Measurements from ENCODE around the gene TMEM181. TPM values are rescaled to one million over a fixed set of nuclear protein-coding genes. Genes with fewer than 3 reads are reported as not detected.

The TMEM181 gene
- total and polyA plus RNA-seq, 2 of the 13 experiments (the other 11 are each of a cell fraction or from before 2014, with no cell fraction given) = 59.1 to 108 TPM

DNA sequence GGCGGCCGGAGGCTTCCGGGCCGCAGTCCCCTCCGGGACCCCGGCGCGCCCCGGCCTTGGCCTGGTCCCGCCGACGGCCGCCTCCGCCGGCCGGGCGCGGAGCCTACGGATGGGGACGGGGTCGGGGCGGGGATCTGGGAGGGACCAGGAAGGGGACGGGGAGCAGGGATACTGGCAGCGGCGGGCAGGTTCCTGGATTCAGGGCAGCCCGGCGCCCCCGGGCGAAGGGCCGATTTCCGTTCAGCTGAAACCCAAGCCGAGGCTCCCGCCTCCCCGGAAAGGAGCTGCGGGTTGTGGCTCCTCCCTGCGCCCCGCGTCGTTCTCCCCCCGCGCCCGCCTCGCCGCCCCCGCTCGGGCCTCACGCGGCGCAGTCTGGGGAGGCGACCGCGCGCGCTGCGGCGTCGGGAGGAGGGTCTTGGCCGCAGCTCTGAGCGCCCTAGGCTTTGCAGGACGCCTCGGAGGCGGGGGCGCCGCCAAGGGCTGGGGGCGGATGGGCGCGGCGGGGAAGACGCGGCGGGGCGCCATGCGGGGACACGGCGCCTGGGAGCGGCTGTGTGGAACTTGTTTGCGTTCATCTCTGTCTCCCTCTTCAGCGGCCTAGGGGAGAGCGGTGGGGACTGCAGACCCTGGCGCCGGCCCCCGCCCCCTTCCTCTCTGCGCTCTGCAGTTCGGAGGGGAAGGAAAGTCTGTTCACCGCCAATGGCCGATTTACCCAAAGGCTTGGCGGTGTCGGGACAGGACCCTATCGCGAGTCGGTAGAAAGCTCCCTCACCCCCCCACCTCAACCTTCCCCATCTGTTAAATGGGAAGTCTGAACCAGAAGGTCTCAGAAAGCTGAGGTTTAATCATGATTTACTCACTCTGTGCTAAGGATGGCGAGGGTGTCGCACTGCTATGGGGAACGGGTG is 22.7 kb upstream of the TMEM181 start (continued):
- TF ChIP-seq, protein P1, sequence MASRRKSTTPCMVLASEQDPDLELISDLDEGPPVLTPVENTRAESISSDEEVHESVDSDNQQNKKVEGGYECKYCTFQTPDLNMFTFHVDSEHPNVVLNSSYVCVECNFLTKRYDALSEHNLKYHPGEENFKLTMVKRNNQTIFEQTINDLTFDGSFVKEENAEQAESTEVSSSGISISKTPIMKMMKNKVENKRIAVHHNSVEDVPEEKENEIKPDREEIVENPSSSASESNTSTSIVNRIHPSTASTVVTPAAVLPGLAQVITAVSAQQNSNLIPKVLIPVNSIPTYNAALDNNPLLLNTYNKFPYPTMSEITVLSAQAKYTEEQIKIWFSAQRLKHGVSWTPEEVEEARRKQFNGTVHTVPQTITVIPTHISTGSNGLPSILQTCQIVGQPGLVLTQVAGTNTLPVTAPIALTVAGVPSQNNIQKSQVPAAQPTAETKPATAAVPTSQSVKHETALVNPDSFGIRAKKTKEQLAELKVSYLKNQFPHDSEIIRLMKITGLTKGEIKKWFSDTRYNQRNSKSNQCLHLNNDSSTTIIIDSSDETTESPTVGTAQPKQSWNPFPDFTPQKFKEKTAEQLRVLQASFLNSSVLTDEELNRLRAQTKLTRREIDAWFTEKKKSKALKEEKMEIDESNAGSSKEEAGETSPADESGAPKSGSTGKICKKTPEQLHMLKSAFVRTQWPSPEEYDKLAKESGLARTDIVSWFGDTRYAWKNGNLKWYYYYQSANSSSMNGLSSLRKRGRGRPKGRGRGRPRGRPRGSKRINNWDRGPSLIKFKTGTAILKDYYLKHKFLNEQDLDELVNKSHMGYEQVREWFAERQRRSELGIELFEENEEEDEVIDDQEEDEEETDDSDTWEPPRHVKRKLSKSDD (CRISPR knock-in tag; IDR thresholded peaks at IDR 0.05; ENCODE audit: low read depth) = peak; percentile 73; the same call in 1 of the 2 replicates
- TF ChIP-seq ZNF703 (CRISPR knock-in tag; IDR thresholded peaks at IDR 0.05; ENCODE audit: borderline replicate concordance) = 0 out of 2 replicates have a peak, but pooled peaks have one; percentile 10
- TF ChIP-seq ZNF674 (CRISPR knock-in tag; IDR thresholded peaks at IDR 0.05; ENCODE audit: low read depth) = no peak; the same call in 1 of the 2 replicates
- peak; percentile 70 for TF ChIP-seq SALL1 (CRISPR knock-in tag; IDR thresholded peaks at IDR 0.05)
- TF ChIP-seq, protein P2, sequence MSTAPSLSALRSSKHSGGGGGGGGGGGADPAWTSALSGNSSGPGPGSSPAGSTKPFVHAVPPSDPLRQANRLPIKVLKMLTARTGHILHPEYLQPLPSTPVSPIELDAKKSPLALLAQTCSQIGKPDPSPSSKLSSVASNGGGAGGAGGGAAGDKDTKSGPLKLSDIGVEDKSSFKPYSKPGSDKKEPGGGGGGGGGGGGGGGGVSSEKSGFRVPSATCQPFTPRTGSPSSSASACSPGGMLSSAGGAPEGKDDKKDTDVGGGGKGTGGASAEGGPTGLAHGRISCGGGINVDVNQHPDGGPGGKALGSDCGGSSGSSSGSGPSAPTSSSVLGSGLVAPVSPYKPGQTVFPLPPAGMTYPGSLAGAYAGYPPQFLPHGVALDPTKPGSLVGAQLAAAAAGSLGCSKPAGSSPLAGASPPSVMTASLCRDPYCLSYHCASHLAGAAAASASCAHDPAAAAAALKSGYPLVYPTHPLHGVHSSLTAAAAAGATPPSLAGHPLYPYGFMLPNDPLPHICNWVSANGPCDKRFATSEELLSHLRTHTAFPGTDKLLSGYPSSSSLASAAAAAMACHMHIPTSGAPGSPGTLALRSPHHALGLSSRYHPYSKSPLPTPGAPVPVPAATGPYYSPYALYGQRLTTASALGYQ (CRISPR knock-in tag; IDR thresholded peaks at IDR 0.05) = 0 out of 2 replicates have a peak, but pooled peaks have one; percentile 18
- peak; percentile 34; the same call in 1 of the 2 replicates for TF ChIP-seq GABPA (IDR thresholded peaks at IDR 0.05; ENCODE audit: low read depth, low read length)
- peak; percentile 58 for TF ChIP-seq GABPA (CRISPR knock-in tag; IDR thresholded peaks at IDR 0.05; ENCODE audit: low read depth)
- no peak for TF ChIP-seq XRCC5 (optimal IDR thresholded peaks at IDR 0.05; ENCODE audit: low read length)
- TF ChIP-seq, protein P3, sequence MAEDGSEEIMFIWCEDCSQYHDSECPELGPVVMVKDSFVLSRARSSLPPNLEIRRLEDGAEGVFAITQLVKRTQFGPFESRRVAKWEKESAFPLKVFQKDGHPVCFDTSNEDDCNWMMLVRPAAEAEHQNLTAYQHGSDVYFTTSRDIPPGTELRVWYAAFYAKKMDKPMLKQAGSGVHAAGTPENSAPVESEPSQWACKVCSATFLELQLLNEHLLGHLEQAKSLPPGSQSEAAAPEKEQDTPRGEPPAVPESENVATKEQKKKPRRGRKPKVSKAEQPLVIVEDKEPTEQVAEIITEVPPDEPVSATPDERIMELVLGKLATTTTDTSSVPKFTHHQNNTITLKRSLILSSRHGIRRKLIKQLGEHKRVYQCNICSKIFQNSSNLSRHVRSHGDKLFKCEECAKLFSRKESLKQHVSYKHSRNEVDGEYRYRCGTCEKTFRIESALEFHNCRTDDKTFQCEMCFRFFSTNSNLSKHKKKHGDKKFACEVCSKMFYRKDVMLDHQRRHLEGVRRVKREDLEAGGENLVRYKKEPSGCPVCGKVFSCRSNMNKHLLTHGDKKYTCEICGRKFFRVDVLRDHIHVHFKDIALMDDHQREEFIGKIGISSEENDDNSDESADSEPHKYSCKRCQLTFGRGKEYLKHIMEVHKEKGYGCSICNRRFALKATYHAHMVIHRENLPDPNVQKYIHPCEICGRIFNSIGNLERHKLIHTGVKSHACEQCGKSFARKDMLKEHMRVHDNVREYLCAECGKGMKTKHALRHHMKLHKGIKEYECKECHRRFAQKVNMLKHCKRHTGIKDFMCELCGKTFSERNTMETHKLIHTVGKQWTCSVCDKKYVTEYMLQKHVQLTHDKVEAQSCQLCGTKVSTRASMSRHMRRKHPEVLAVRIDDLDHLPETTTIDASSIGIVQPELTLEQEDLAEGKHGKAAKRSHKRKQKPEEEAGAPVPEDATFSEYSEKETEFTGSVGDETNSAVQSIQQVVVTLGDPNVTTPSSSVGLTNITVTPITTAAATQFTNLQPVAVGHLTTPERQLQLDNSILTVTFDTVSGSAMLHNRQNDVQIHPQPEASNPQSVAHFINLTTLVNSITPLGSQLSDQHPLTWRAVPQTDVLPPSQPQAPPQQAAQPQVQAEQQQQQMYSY (CRISPR knock-in tag; IDR thresholded peaks at IDR 0.05) = 0 out of 2 replicates have a peak, but pooled peaks have one; percentile 56
- TF ChIP-seq SAP130 (CRISPR knock-in tag; IDR thresholded peaks at IDR 0.05; ENCODE audit: low read depth) = peak; percentile 58
- TF ChIP-seq NR2F6 (IDR thresholded peaks at IDR 0.05) = no peak
- TF ChIP-seq NR2F6 (CRISPR knock-in tag; IDR thresholded peaks at IDR 0.05) = 0 out of 2 replicates have a peak, but pooled peaks have one; percentile 21
- TF ChIP-seq SATB2 (CRISPR knock-in tag; IDR thresholded peaks at IDR 0.05) = 0 out of 2 replicates have a peak, but pooled peaks have one; percentile 34
- peak; percentile 93; the same call in 1 of the 2 replicates for TF ChIP-seq ZNF234 (CRISPR knock-in tag; conservative IDR thresholded peaks at IDR 0.05)
- TF ChIP-seq JUND (CRISPR knock-in tag; IDR thresholded peaks at IDR 0.05) = peak; percentile 67
- TF ChIP-seq ATF7 (IDR thresholded peaks at IDR 0.05) = no peak
- TF ChIP-seq ATF7 (CRISPR knock-in tag; IDR thresholded peaks at IDR 0.05) = no peak
- TF ChIP-seq GFI1 (CRISPR knock-in tag; IDR thresholded peaks at IDR 0.05; ENCODE audit: borderline replicate concordance) = peak; percentile 66; the same call in 1 of the 2 replicates
- no peak for TF ChIP-seq ZNF781 (CRISPR knock-in tag; IDR thresholded peaks at IDR 0.05; ENCODE audit: borderline replicate concordance, not compliant biosample characterization)
- TF ChIP-seq YY1 (IDR thresholded peaks at IDR 0.05; ENCODE audit: insufficient read depth, insufficient replicate concordance, low read depth, low read length) = peak; percentile 45

Data from HepG2 (cell line).